HS-27A (cell line): ENCODE results near the gene ZFP42.
"Not testable (repeated sequence)": the region's sequence is repeated elsewhere in the genome, so short reads cannot be mapped to it uniquely, and the experiment has no call there.

ENCODE experiments used
- DNase-seq: peaks from one replicate; pipeline ENCODE4 v3.0.0-alpha.2; 2012; ENCODE audit warnings: low read depth, missing footprints

The ZFP42 gene

GRCh38 chr4:188021548-188022249, 26.1 kb downstream of the ZFP42 start:
- DNase-seq, result no peak

GRCh38 chr4:188023682-188024081, 28.1 kb downstream of the ZFP42 start:
- DNase-seq, result no peak

- no peak for DNase-seq
These were observed 29.9 kb downstream of the ZFP42 start for GRCh38 chr4:188025476-188025875.

- no peak for DNase-seq
These were observed 33.5 kb downstream of the ZFP42 start for GRCh38 chr4:188029114-188029513.

- DNase-seq, result no peak
These were observed 34.8 kb downstream of the ZFP42 start for GRCh38 chr4:188030401-188030800.

GRCh38 chr4:188031751-188032150, 36.2 kb downstream of the ZFP42 start:
- DNase-seq, result no peak

GRCh38 chr4:188032170-188032569, 36.6 kb downstream of the ZFP42 start:
- no peak for DNase-seq

- DNase-seq, result no peak
These were observed 37.0 kb downstream of the ZFP42 start for GRCh38 chr4:188032583-188032982.

GRCh38 chr4:188037003-188037713, 41.6 kb downstream of the ZFP42 start:
- no peak for DNase-seq

GRCh38 chr4:188041721-188042120, 46.1 kb downstream of the ZFP42 start:
- no peak for DNase-seq

GRCh38 chr4:188042191-188042590, 46.6 kb downstream of the ZFP42 start:
- no peak for DNase-seq

GRCh38 chr4:188043154-188043553, 47.6 kb downstream of the ZFP42 start:
- DNase-seq, result no peak

GRCh38 chr4:188045461-188045860, 49.9 kb downstream of the ZFP42 start:
- DNase-seq, result not testable (repeated sequence)

GRCh38 chr4:188046657-188047056, 51.1 kb downstream of the ZFP42 start:
- no peak for DNase-seq

GRCh38 chr4:188053302-188053701, 57.7 kb downstream of the ZFP42 start:
- DNase-seq, result no peak
